Esophagus muscularis mucosa (tissue), 3 donors: ENCODE results near the gene SERTAD2.

Experiments
- CTCF ChIP-seq, 3 experiments: fragments of 200-600 bp in 2 of 3; fragments of 450-650 bp in 1 of 3; sonication (generic) in 2 of 3; IDR thresholded peaks; one replicate each; pipeline ENCODE4 v1.5.1; 2017 to 2019; ENCODE audit warnings: antibody characterized with exemption in 3 of 3, mild to moderate bottlenecking in 2 of 3, moderate library complexity in 1 of 3
- POLR2A ChIP-seq: fragments of 450-650 bp; IDR thresholded peaks from one replicate; pipeline ENCODE4 v1.6.1; 2017; ENCODE audit warnings: antibody characterized with exemption, moderate library complexity, mild to moderate bottlenecking, low read depth
- POLR2AphosphoS5 ChIP-seq, 2 donors: sonication (generic); formaldehyde crosslinking; IDR thresholded peaks; one replicate each; pipeline ENCODE4 v1.6.1; 2017; ENCODE audit warnings: antibody characterized with exemption in 2 of 2

GRCh38 chr2:64612575-64613195 is 41.0 kb downstream of the SERTAD2 start:
- no peak for TF ChIP-seq POLR2AphosphoS5 (IDR thresholded peaks at IDR 0.05)
- no peak for TF ChIP-seq CTCF (IDR thresholded peaks at IDR 0.05)
- no peak for TF ChIP-seq POLR2A
